PC-9 (cell line): ENCODE data around the gene IL3. TPM values are rescaled to one million over a fixed set of nuclear protein-coding genes. Genes with fewer than 3 reads are reported as not detected.
A peak's percentile ranks its signal among the peaks of the same experiment; 100 is the strongest.

ENCODE experiments used
- BruUV-seq: library from RNA; stranded (reverse); fragments of 400-500 nt; replicated peaks from 2 replicates; lab custom pipeline; 2021; lab: Mats Ljungman, UMichigan
- CTCF ChIA-PET: fragments of 300-600 bp; sonication (Branson Sonifier 250); formaldehyde crosslinking; loops from one replicate; lab custom pipeline; 2022; ENCODE audit warnings: antibody characterized with exemption; lab: Charles Lee
- POLR2A ChIA-PET: fragments of 300-600 bp; sonication (Branson Sonifier 250); formaldehyde crosslinking; loops from one replicate; lab custom pipeline; 2022; ENCODE audit warnings: antibody characterized with exemption; ENCODE audit not compliant: unreplicated experiment; lab: Charles Lee
- DNase-seq, 2 experiments: peaks; one replicate each; pipeline versions ENCODE4 v3.0.0 to v3.0.0-alpha.2; 2015 to 2022; ENCODE audit warnings: mixed read lengths in 1 of 2
- H2AFZ ChIP-seq: fragments of 200-600 bp; sonication (generic); 2 replicates; pipeline ENCODE4 v1.8.1; 2017; ENCODE audit warnings: antibody characterized with exemption
- H3F3A ChIP-seq: fragments of 200-600 bp; sonication (generic); 2 replicates; pipeline ENCODE4 v1.8.1; 2017; ENCODE audit warnings: antibody characterized with exemption, mild to moderate bottlenecking, low read depth; ENCODE audit not compliant: insufficient read depth
- H3K27ac ChIP-seq: fragments of 200-600 bp; sonication (generic); 2 replicates; pipeline ENCODE4 v1.6.1; 2016; ENCODE audit warnings: mixed run types
- H3K27me3 ChIP-seq: fragments of 200-600 bp; sonication (generic); 2 replicates; pipeline ENCODE4 v1.6.1; 2016; ENCODE audit warnings: low read depth, mixed run types; ENCODE audit not compliant: insufficient read depth
- H3K36me3 ChIP-seq: fragments of 200-600 bp; sonication (generic); 2 replicates; pipeline ENCODE4 v1.6.1; 2016; ENCODE audit warnings: low read depth, mixed run types
- H3K4me1 ChIP-seq: fragments of 200-600 bp; sonication (generic); replicated peaks from 2 replicates; pipeline ENCODE4 v1.6.1; 2016; ENCODE audit warnings: mixed run types; ENCODE audit not compliant: insufficient read depth
- H3K4me2 ChIP-seq: fragments of 200-600 bp; sonication (generic); 2 replicates; pipeline ENCODE4 v1.6.1; 2017; ENCODE audit warnings: mixed run types
- H3K4me3 ChIP-seq: fragments of 200-600 bp; sonication (generic); 2 replicates; pipeline ENCODE4 v1.6.1; 2016; ENCODE audit warnings: mixed run types
- H3K79me2 ChIP-seq: fragments of 200-600 bp; sonication (generic); 2 replicates; pipeline ENCODE4 v1.6.1; 2017; ENCODE audit warnings: low read depth, mixed run types
- H3K9me2 ChIP-seq: fragments of 200-600 bp; sonication (generic); 2 replicates; pipeline ENCODE4 v1.8.1; 2017; ENCODE audit warnings: mild to moderate bottlenecking; ENCODE audit not compliant: insufficient read depth
- H3K9me3 ChIP-seq: fragments of 200-600 bp; sonication (generic); 2 replicates; pipeline ENCODE4 v1.8.1; 2016; ENCODE audit warnings: low read depth; ENCODE audit not compliant: insufficient read depth
- H4K20me1 ChIP-seq: fragments of 200-600 bp; sonication (generic); 2 replicates; pipeline ENCODE4 v1.8.1; 2017; ENCODE audit not compliant: insufficient read depth
- EZH2 ChIP-seq: fragments of 200-600 bp; sonication (generic); IDR thresholded peaks from 2 replicates; pipeline ENCODE4 v1.8.0; 2017; ENCODE audit warnings: antibody characterized with exemption, low read depth
- intact Hi-C: fragments of 100-400 bp; cut with micrococcal nuclease; formaldehyde crosslinking; loops from one replicate; pipeline ENCODE4 v1.10.0; 2022; ENCODE audit not compliant: unreplicated experiment
- total RNA-seq: library from RNA; stranded (reverse); gene quantifications from 2 replicates; pipeline ENCODE4 v1.2.3, GENCODE V29; 2021
- TF ChIP-seq, protein P1 (sequence below): fragments of 200-600 bp; sonication (generic); conservative IDR thresholded peaks from 2 replicates; pipeline ENCODE4 v1.6.1; 2017; ENCODE audit warnings: mixed run types, antibody characterized with exemption, mild to moderate bottlenecking, moderate library complexity

The IL3 gene
- total RNA-seq, 1 experiment from 2014 or later = not detected

- BruUV-seq = no TSS peak
- H3K9me2 ChIP-seq = no peaks in the 10 kb centered on the region
- no peak overlapping the region for H3K27ac ChIP-seq
- H3K79me2 ChIP-seq = no peaks in the 10 kb centered on the region
- no peak overlapping the region for H2AFZ ChIP-seq
- no peaks in the 10 kb centered on the region for H3K9me3 ChIP-seq
- intact Hi-C loops = no loop called here
- H3K4me3 ChIP-seq = no peak overlapping the region
- H4K20me1 ChIP-seq = no peaks in the 10 kb centered on the region
- H3K4me2 ChIP-seq = no peak overlapping the region
- H3F3A ChIP-seq = peaks cover 16% of the 10 kb centered on the region; the same call in 1 of the 2 replicates
- H3K27me3 ChIP-seq = no peaks in the 10 kb centered on the region
- TF ChIP-seq, protein P1, sequence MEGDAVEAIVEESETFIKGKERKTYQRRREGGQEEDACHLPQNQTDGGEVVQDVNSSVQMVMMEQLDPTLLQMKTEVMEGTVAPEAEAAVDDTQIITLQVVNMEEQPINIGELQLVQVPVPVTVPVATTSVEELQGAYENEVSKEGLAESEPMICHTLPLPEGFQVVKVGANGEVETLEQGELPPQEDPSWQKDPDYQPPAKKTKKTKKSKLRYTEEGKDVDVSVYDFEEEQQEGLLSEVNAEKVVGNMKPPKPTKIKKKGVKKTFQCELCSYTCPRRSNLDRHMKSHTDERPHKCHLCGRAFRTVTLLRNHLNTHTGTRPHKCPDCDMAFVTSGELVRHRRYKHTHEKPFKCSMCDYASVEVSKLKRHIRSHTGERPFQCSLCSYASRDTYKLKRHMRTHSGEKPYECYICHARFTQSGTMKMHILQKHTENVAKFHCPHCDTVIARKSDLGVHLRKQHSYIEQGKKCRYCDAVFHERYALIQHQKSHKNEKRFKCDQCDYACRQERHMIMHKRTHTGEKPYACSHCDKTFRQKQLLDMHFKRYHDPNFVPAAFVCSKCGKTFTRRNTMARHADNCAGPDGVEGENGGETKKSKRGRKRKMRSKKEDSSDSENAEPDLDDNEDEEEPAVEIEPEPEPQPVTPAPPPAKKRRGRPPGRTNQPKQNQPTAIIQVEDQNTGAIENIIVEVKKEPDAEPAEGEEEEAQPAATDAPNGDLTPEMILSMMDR = no peak
- TF ChIP-seq EZH2 = no peak
- no peaks in the 10 kb centered on the region for H3K36me3 ChIP-seq
- POLR2A ChIA-PET = no interaction called here
- peaks cover 38% of the 10 kb centered on the region for H3K4me1 ChIP-seq
- no peak for DNase-seq
- CTCF ChIA-PET = no interaction called here
Measured at GRCh38 chr5:132089363-132089762, 28.9 kb downstream of the IL3 start.

DNA sequence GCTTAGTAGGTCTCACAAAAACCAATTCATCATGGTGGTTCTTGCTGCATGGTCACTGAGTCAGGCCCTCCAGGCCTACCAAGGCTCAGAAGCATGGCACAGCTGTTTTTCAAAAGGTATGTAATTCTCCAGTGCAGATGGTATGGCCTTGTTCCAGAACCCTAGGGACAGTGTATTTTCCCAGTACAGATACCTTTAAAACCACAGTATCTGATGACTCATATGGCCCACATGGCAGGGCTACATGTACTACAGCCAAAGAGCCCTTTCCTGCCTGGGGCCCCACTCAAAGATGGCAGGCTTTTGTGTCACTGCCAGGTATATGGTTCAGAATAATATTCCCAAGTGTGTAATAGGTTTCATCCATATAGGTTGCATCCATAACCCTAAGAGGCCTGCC lies 29.7 kb downstream of the IL3 start:
- Histone ChIP-seq H3F3A (peaks cover 19% of the 10 kb centered on the region), H3K79me2 (no peaks in the 10 kb centered on the region), H3K4me2 (no peak overlapping the region), H3K36me3 (no peaks in the 10 kb centered on the region), H3K4me3 (no peak overlapping the region), H3K4me1 (peaks cover 45% of the 10 kb centered on the region), H3K9me3 (no peaks in the 10 kb centered on the region), H3K27ac (no peak overlapping the region), H2AFZ (no peak overlapping the region), H3K9me2 (no peaks in the 10 kb centered on the region), H4K20me1 (no peaks in the 10 kb centered on the region), H3K27me3 (no peaks in the 10 kb centered on the region)
- intact Hi-C loops = loop anchor here (1.0 kb wide), 1 partner anchor 13 kb away; no protein-coding TSS in a partner anchor
- no TSS peak for BruUV-seq
- TF ChIP-seq, protein P1 = no peak
- no peak for TF ChIP-seq EZH2
- CTCF ChIA-PET = no interaction called here
- peak; percentile 62 to 77 for DNase-seq
- POLR2A ChIA-PET = no interaction called here

DNA sequence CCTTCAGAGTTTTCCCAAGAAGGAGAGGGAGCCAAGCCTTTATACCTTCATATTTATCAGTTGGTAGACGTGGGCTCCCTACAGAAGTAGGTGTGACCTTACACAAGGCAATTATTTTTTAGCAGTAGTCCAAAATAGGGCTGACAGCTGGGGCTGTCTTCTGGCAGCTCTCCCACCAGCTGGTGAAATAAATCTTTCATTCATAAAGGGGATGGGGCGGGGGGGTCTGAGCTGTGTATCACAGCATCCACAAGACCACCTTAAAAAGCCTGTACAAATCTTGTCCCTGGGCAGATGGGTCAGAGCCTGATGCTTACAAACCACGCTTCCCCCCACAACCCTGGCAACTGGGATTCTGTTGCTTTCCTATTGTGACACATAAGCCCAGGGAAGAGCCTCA lies 32.8 kb downstream of the IL3 start:
- ChIA-PET POLR2A (no interaction called here), CTCF (no interaction called here)

More for the DNA sequence above, 32.8 kb downstream of the IL3 start:
- H3K79me2 ChIP-seq = no peaks in the 10 kb centered on the region
- no peaks in the 10 kb centered on the region for H3K27me3 ChIP-seq
- H3K36me3 ChIP-seq = no peaks in the 10 kb centered on the region
- H2AFZ ChIP-seq = no peak overlapping the region
- BruUV-seq = no TSS peak
- TF ChIP-seq EZH2 = no peak
- TF ChIP-seq, protein P1 = no peak
- H3K9me2 ChIP-seq = no peaks in the 10 kb centered on the region
- DNase-seq = no peak
- peaks cover 23% of the 10 kb centered on the region for H3F3A ChIP-seq
- intact Hi-C loops = no loop called here
- no peaks in the 10 kb centered on the region for H4K20me1 ChIP-seq
- H3K27ac ChIP-seq = peak overlapping the region; percentile 76; the same call in 1 of the 2 replicates
- no peak overlapping the region for H3K4me3 ChIP-seq
- peaks cover 43% of the 10 kb centered on the region for H3K4me1 ChIP-seq
- peak overlapping the region; percentile 61; the same call in 1 of the 2 replicates for H3K4me2 ChIP-seq
- H3K9me3 ChIP-seq = no peaks in the 10 kb centered on the region
